Measurements from ENCODE around the gene DNAAF8. TPM values are rescaled to one million over a fixed set of nuclear protein-coding genes. Genes with fewer than 3 reads are reported as not detected.
A peak's percentile ranks its signal among the peaks of the same experiment; 100 is the strongest.

DNAAF8 gene
- total RNA-seq, 1 experiment from 2014 or later = 0.39 TPM

GRCh38 chr16:4728676-4729075 is 5.7 kb upstream of the DNAAF8 start:
- no CpG with 5 or more reads among the region's 8 CpGs for WGBS (ENCODE audit: extremely low coverage, insufficient read length, low lambda C conversion rate)
- no peaks in the 10 kb centered on the region for H4K20me1 ChIP-seq (ENCODE audit: control insufficient read depth, insufficient read depth, insufficient read length)
- no peak overlapping the region for H3T11ph ChIP-seq (ENCODE audit: low read length)
- no peak overlapping the region for H3K4me2 ChIP-seq (ENCODE audit: insufficient read depth, insufficient read length, low read length)
- H3K23ac ChIP-seq (ENCODE audit: insufficient read length, low read depth, low read length) = no peak overlapping the region
- H3K9me3 ChIP-seq (ENCODE audit: control insufficient read depth, low read depth, low read length) = no peaks in the 10 kb centered on the region
- TF ChIP-seq CTCF (conservative IDR thresholded peaks at IDR 0.05) = no peak
- H3K4me3 Mint-ChIP-seq = no peak overlapping the region
- H2BK15ac ChIP-seq (ENCODE audit: low read depth, low read length) = no peak overlapping the region
- H2BK5ac ChIP-seq (ENCODE audit: insufficient read length, low read length) = no peak overlapping the region
- peaks cover 3 to 52% (median 38%) of the 10 kb centered on the region in 3 experiments; a peak in 6 of 7 replicates for H3K36me3 Mint-ChIP-seq (ENCODE audit: insufficient read depth in 1 of 3, low read depth in 3 of 3)
- H2AK5ac ChIP-seq (ENCODE audit: insufficient read length, low read length) = no peak overlapping the region
- no peaks in the 10 kb centered on the region; a peak in 1 of 5 replicates for H3K9me3 Mint-ChIP-seq
- H3K23me2 ChIP-seq (ENCODE audit: insufficient read length, low read depth, low read length, poor library complexity, severe bottlenecking) = no peaks in the 10 kb centered on the region
- H3K79me2 ChIP-seq (ENCODE audit: insufficient read depth, low read length) = peaks cover 4% of the 10 kb centered on the region; the same call in 1 of the 2 replicates
- no peak overlapping the region for H2BK120ac ChIP-seq (ENCODE audit: low read depth, low read length, poor library complexity, severe bottlenecking)
- H3K56ac ChIP-seq (ENCODE audit: insufficient read length, low read depth, low read length) = no peak overlapping the region
- no peak overlapping the region for H2BK12ac ChIP-seq (ENCODE audit: insufficient read length, low read depth, low read length)
- H3K27ac ChIP-seq (ENCODE audit: insufficient read length, low read depth, low read length) = no peak overlapping the region
- peak overlapping the region; percentile 8 to 63 (median 36); a peak in 6 of 7 replicates for H3K27ac Mint-ChIP-seq
- H4K5ac ChIP-seq (ENCODE audit: insufficient read length, low read depth, low read length) = no peak overlapping the region
- H4K8ac ChIP-seq (replicated peaks; ENCODE audit: insufficient read length, low read depth, low read length) = no peak overlapping the region
- H3K18ac ChIP-seq (ENCODE audit: insufficient read length, low read depth, low read length) = no peak overlapping the region
- H3K27me3 ChIP-seq (ENCODE audit: insufficient read depth, low read length) = no peaks in the 10 kb centered on the region
- no peak overlapping the region for H3K9ac ChIP-seq (ENCODE audit: extremely low read depth, insufficient read length, low read length)
- no peak overlapping the region for H2AFZ ChIP-seq (ENCODE audit: low read length)
- peaks cover 6% of the 10 kb centered on the region for H3K79me1 ChIP-seq (ENCODE audit: insufficient read depth, low read depth, low read length, poor library complexity, severe bottlenecking)
- peaks cover 4 to 6% of the 10 kb centered on the region in 2 experiments; a peak in 3 of 4 replicates for H3K4me1 Mint-ChIP-seq
- DNase-seq = no peak
- no peaks in the 10 kb centered on the region for H3K27me3 Mint-ChIP-seq (ENCODE audit: low read depth)
- no peak overlapping the region for H3K14ac ChIP-seq (ENCODE audit: insufficient read depth, low read length)
- no peak overlapping the region for H4K91ac ChIP-seq (ENCODE audit: insufficient read length, low read depth, low read length)
- H2BK20ac ChIP-seq (ENCODE audit: low read depth, low read length, poor library complexity, severe bottlenecking) = no peak overlapping the region
- no peaks in the 10 kb centered on the region for H3K4me1 ChIP-seq (ENCODE audit: insufficient read depth, low read length)
- no peak overlapping the region for H3K4ac ChIP-seq (ENCODE audit: low read depth, low read length)
